Fibroblast of lung (primary cell): Measurements from ENCODE around the gene SLC6A11. TPM values are rescaled to one million over a fixed set of nuclear protein-coding genes. Genes with fewer than 3 reads are reported as not detected.

ENCODE experiments used
- DNase-seq, 2 donors: peaks; one replicate each; pipeline versions ENCODE4 v3.0.0 to v3.0.0-alpha.2; 2010; ENCODE audit warnings: low read depth in 2 of 2
- H2AFZ ChIP-seq: 2 replicates; pipeline ENCODE4 v1.5.1; 2012; ENCODE audit warnings: low read length, control low read depth, inconsistent platforms
- H3K27ac ChIP-seq: 2 replicates; pipeline ENCODE4 v1.5.1; 2011; ENCODE audit warnings: low read length, control low read depth; ENCODE audit not compliant: insufficient read depth
- H3K27me3 ChIP-seq: 2 replicates; pipeline ENCODE4 v1.5.1; 2011; ENCODE audit warnings: mild to moderate bottlenecking, low read length; ENCODE audit not compliant: control insufficient read depth, insufficient read depth
- H3K36me3 ChIP-seq: 2 replicates; pipeline ENCODE4 v1.5.1; 2011; ENCODE audit warnings: low read length; ENCODE audit not compliant: control insufficient read depth, insufficient read depth
- H3K4me1 ChIP-seq: 2 replicates; pipeline ENCODE4 v1.5.1; 2011; ENCODE audit warnings: low read length; ENCODE audit not compliant: control insufficient read depth, insufficient read depth; ENCODE audit errors: extremely low read depth
- H3K4me2 ChIP-seq: 2 replicates; pipeline ENCODE4 v1.5.1; 2011; ENCODE audit warnings: low read length, control low read depth; ENCODE audit not compliant: insufficient read depth; ENCODE audit errors: extremely low read depth
- H3K4me3 ChIP-seq, 4 experiments: fragments of 200-600 bp in 1 of 4; sonication (generic) in 1 of 4; replicated peaks in 1 of 4; 2 replicates each; pipeline ENCODE4 v1.5.1; 2011 to 2016; ENCODE audit warnings: low read length in 4 of 4, low read depth in 3 of 4, mild to moderate bottlenecking in 3 of 4, control low read depth in 2 of 4, inconsistent platforms in 1 of 4, mixed read lengths in 1 of 4; ENCODE audit not compliant: insufficient read depth in 1 of 4; ENCODE audit errors: control extremely low read depth in 1 of 4
- H3K79me2 ChIP-seq: 2 replicates; pipeline ENCODE4 v1.5.1; 2012; ENCODE audit warnings: mild to moderate bottlenecking, low read length, inconsistent platforms; ENCODE audit not compliant: control insufficient read depth, insufficient read depth
- H3K9ac ChIP-seq: 2 replicates; pipeline ENCODE4 v1.5.1; 2011; ENCODE audit warnings: mild to moderate bottlenecking, low read length, control low read depth; ENCODE audit not compliant: insufficient read depth
- H3K9me3 ChIP-seq: 2 replicates; pipeline ENCODE4 v1.5.1; 2012; ENCODE audit warnings: low read depth, low read length; ENCODE audit not compliant: control insufficient read depth, insufficient read depth
- H4K20me1 ChIP-seq: 2 replicates; pipeline ENCODE4 v1.5.1; 2011; ENCODE audit warnings: low read length; ENCODE audit not compliant: control insufficient read depth, insufficient read depth; ENCODE audit errors: extremely low read depth
- CTCF ChIP-seq, 2 donors: IDR thresholded peaks in 1 of 2; conservative IDR thresholded peaks in 1 of 2; 1 replicate in 1 of 2; 2 replicates in 1 of 2; pipeline ENCODE4 v1.5.1; 2011 to 2012; ENCODE audit warnings: low read length in 2 of 2, control low read depth in 1 of 2, inconsistent platforms in 1 of 2, low read depth in 1 of 2, mild to moderate bottlenecking in 1 of 2
- EZH2 ChIP-seq: IDR thresholded peaks from 2 replicates; pipeline ENCODE4 v1.5.1; 2012; ENCODE audit warnings: low read length, control low read depth, mild to moderate bottlenecking; ENCODE audit errors: missing control alignments
- polyA plus RNA-seq, 2 donors: library from polyadenylated mRNA; depleted of rRNA in 1 of 2; stranded (reverse) in 1 of 2; unstranded in 1 of 2; fragments of >200 nt; gene quantifications; 2 replicates each; pipeline ENCODE4 v1.2.1, GENCODE V29; 2011 to 2012; ENCODE audit warnings: missing spikeins in 1 of 2
- total RNA-seq: library from RNA; depleted of rRNA; stranded (reverse); fragments of >200 nt; gene quantifications from 2 replicates; pipeline ENCODE4 v1.2.1, GENCODE V29; 2014

Gene SLC6A11
- total and polyA plus RNA-seq, 2 donors (not counting 1 experiment from before 2014, with no cell fraction given): 0.05 TPM; not detected in 1

GRCh38 chr3:10779293-10779805, 36.7 kb upstream of the SLC6A11 start:
- H3K36me3 ChIP-seq: no peaks in the 10 kb centered on the region
- H3K27ac ChIP-seq: no peak overlapping the region
- H3K4me2 ChIP-seq: no peak overlapping the region
- DNase-seq: no peak
- H4K20me1 ChIP-seq: no peaks in the 10 kb centered on the region
- H3K9ac ChIP-seq: no peak overlapping the region
- no peak for TF ChIP-seq EZH2
- TF ChIP-seq CTCF (conservative IDR thresholded peaks at IDR 0.05 in 1 of 2, IDR thresholded peaks at IDR 0.05 in 1 of 2; ENCODE audit: low read depth in 1 of 2, low read length in 2 of 2): no peak
- no peaks in the 10 kb centered on the region for H3K4me1 ChIP-seq
- no peaks in the 10 kb centered on the region for H3K9me3 ChIP-seq
- no peak overlapping the region for H3K4me3 ChIP-seq
- no peaks in the 10 kb centered on the region for H3K79me2 ChIP-seq
- no peaks in the 10 kb centered on the region for H3K27me3 ChIP-seq
- H2AFZ ChIP-seq: no peak overlapping the region

GRCh38 chr3:10780243-10780642, 35.8 kb upstream of the SLC6A11 start:
- H3K4me3 ChIP-seq: no peak overlapping the region
- H3K27me3 ChIP-seq: no peaks in the 10 kb centered on the region
- H3K27ac ChIP-seq: no peak overlapping the region
- H3K4me1 ChIP-seq: no peaks in the 10 kb centered on the region
- H3K9me3 ChIP-seq: no peaks in the 10 kb centered on the region
- H4K20me1 ChIP-seq: no peaks in the 10 kb centered on the region
- H3K79me2 ChIP-seq: no peaks in the 10 kb centered on the region
- H2AFZ ChIP-seq: no peak overlapping the region
- H3K4me2 ChIP-seq: no peak overlapping the region
- no peaks in the 10 kb centered on the region for H3K36me3 ChIP-seq
- no peak overlapping the region for H3K9ac ChIP-seq
- no peak for DNase-seq
- TF ChIP-seq CTCF (conservative IDR thresholded peaks at IDR 0.05 in 1 of 2, IDR thresholded peaks at IDR 0.05 in 1 of 2; ENCODE audit: low read depth in 1 of 2, low read length in 2 of 2) (no peak), EZH2 (no peak)

GRCh38 chr3:10780922-10781321, 35.1 kb upstream of the SLC6A11 start:
- TF ChIP-seq EZH2 (no peak), CTCF (conservative IDR thresholded peaks at IDR 0.05 in 1 of 2, IDR thresholded peaks at IDR 0.05 in 1 of 2; ENCODE audit: low read depth in 1 of 2, low read length in 2 of 2) (no peak)
- no peak for DNase-seq
- no peaks in the 10 kb centered on the region for H3K9me3 ChIP-seq
- H3K27me3 ChIP-seq: no peaks in the 10 kb centered on the region
- H3K79me2 ChIP-seq: no peaks in the 10 kb centered on the region
- H3K27ac ChIP-seq: no peak overlapping the region
- no peaks in the 10 kb centered on the region for H3K4me1 ChIP-seq
- H2AFZ ChIP-seq: no peak overlapping the region
- no peaks in the 10 kb centered on the region for H3K36me3 ChIP-seq
- H3K9ac ChIP-seq: no peak overlapping the region
- H3K4me3 ChIP-seq: no peak overlapping the region
- H4K20me1 ChIP-seq: no peaks in the 10 kb centered on the region
- no peak overlapping the region for H3K4me2 ChIP-seq
